Fibroblast of lung (primary cell): Measurements from ENCODE around the gene SRSF9. TPM values are rescaled to one million over a fixed set of nuclear protein-coding genes. Genes with fewer than 3 reads are reported as not detected.

ENCODE experiments used
- DNase-seq, 2 donors: peaks; one replicate each; pipeline versions ENCODE4 v3.0.0 to v3.0.0-alpha.2; 2010; ENCODE audit warnings: low read depth in 2 of 2
- H2AFZ ChIP-seq: 2 replicates; pipeline ENCODE4 v1.5.1; 2012; ENCODE audit warnings: low read length, control low read depth, inconsistent platforms
- H3K27ac ChIP-seq: 2 replicates; pipeline ENCODE4 v1.5.1; 2011; ENCODE audit warnings: low read length, control low read depth; ENCODE audit not compliant: insufficient read depth
- H3K27me3 ChIP-seq: 2 replicates; pipeline ENCODE4 v1.5.1; 2011; ENCODE audit warnings: mild to moderate bottlenecking, low read length; ENCODE audit not compliant: control insufficient read depth, insufficient read depth
- H3K36me3 ChIP-seq: 2 replicates; pipeline ENCODE4 v1.5.1; 2011; ENCODE audit warnings: low read length; ENCODE audit not compliant: control insufficient read depth, insufficient read depth
- H3K4me1 ChIP-seq: 2 replicates; pipeline ENCODE4 v1.5.1; 2011; ENCODE audit warnings: low read length; ENCODE audit not compliant: control insufficient read depth, insufficient read depth; ENCODE audit errors: extremely low read depth
- H3K4me2 ChIP-seq: 2 replicates; pipeline ENCODE4 v1.5.1; 2011; ENCODE audit warnings: low read length, control low read depth; ENCODE audit not compliant: insufficient read depth; ENCODE audit errors: extremely low read depth
- H3K4me3 ChIP-seq, 4 experiments: fragments of 200-600 bp in 1 of 4; sonication (generic) in 1 of 4; replicated peaks in 1 of 4; 2 replicates each; pipeline ENCODE4 v1.5.1; 2011 to 2016; ENCODE audit warnings: low read length in 4 of 4, low read depth in 3 of 4, mild to moderate bottlenecking in 3 of 4, control low read depth in 2 of 4, inconsistent platforms in 1 of 4, mixed read lengths in 1 of 4; ENCODE audit not compliant: insufficient read depth in 1 of 4; ENCODE audit errors: control extremely low read depth in 1 of 4
- H3K79me2 ChIP-seq: 2 replicates; pipeline ENCODE4 v1.5.1; 2012; ENCODE audit warnings: mild to moderate bottlenecking, low read length, inconsistent platforms; ENCODE audit not compliant: control insufficient read depth, insufficient read depth
- H3K9ac ChIP-seq: 2 replicates; pipeline ENCODE4 v1.5.1; 2011; ENCODE audit warnings: mild to moderate bottlenecking, low read length, control low read depth; ENCODE audit not compliant: insufficient read depth
- H3K9me3 ChIP-seq: 2 replicates; pipeline ENCODE4 v1.5.1; 2012; ENCODE audit warnings: low read depth, low read length; ENCODE audit not compliant: control insufficient read depth, insufficient read depth
- H4K20me1 ChIP-seq: 2 replicates; pipeline ENCODE4 v1.5.1; 2011; ENCODE audit warnings: low read length; ENCODE audit not compliant: control insufficient read depth, insufficient read depth; ENCODE audit errors: extremely low read depth
- EZH2 ChIP-seq: IDR thresholded peaks from 2 replicates; pipeline ENCODE4 v1.5.1; 2012; ENCODE audit warnings: low read length, control low read depth, mild to moderate bottlenecking; ENCODE audit errors: missing control alignments
- polyA plus RNA-seq, 2 donors: library from polyadenylated mRNA; depleted of rRNA in 1 of 2; stranded (reverse) in 1 of 2; unstranded in 1 of 2; fragments of >200 nt; gene quantifications; 2 replicates each; pipeline ENCODE4 v1.2.1, GENCODE V29; 2011 to 2012; ENCODE audit warnings: missing spikeins in 1 of 2
- total RNA-seq: library from RNA; depleted of rRNA; stranded (reverse); fragments of >200 nt; gene quantifications from 2 replicates; pipeline ENCODE4 v1.2.1, GENCODE V29; 2014
- TF ChIP-seq, protein P1 (sequence below), 2 donors: IDR thresholded peaks in 1 of 2; conservative IDR thresholded peaks in 1 of 2; 1 replicate in 1 of 2; 2 replicates in 1 of 2; pipeline ENCODE4 v1.5.1; 2011 to 2012; ENCODE audit warnings: low read length in 2 of 2, control low read depth in 1 of 2, inconsistent platforms in 1 of 2, low read depth in 1 of 2, mild to moderate bottlenecking in 1 of 2

The SRSF9 gene
- total and polyA plus RNA-seq, 2 donors (not counting 1 experiment from before 2014, with no cell fraction given), result 150 to 188 TPM

GRCh38 chr12:120483621-120484020, 14.1 kb upstream of the SRSF9 start:
- TF ChIP-seq, protein P1, sequence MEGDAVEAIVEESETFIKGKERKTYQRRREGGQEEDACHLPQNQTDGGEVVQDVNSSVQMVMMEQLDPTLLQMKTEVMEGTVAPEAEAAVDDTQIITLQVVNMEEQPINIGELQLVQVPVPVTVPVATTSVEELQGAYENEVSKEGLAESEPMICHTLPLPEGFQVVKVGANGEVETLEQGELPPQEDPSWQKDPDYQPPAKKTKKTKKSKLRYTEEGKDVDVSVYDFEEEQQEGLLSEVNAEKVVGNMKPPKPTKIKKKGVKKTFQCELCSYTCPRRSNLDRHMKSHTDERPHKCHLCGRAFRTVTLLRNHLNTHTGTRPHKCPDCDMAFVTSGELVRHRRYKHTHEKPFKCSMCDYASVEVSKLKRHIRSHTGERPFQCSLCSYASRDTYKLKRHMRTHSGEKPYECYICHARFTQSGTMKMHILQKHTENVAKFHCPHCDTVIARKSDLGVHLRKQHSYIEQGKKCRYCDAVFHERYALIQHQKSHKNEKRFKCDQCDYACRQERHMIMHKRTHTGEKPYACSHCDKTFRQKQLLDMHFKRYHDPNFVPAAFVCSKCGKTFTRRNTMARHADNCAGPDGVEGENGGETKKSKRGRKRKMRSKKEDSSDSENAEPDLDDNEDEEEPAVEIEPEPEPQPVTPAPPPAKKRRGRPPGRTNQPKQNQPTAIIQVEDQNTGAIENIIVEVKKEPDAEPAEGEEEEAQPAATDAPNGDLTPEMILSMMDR (conservative IDR thresholded peaks at IDR 0.05 in 1 of 2, IDR thresholded peaks at IDR 0.05 in 1 of 2; ENCODE audit: low read depth in 1 of 2, low read length in 2 of 2), result no peak
- TF ChIP-seq EZH2, result no peak
- no peak for DNase-seq
- H3K9ac ChIP-seq, result no peak overlapping the region

DNA sequence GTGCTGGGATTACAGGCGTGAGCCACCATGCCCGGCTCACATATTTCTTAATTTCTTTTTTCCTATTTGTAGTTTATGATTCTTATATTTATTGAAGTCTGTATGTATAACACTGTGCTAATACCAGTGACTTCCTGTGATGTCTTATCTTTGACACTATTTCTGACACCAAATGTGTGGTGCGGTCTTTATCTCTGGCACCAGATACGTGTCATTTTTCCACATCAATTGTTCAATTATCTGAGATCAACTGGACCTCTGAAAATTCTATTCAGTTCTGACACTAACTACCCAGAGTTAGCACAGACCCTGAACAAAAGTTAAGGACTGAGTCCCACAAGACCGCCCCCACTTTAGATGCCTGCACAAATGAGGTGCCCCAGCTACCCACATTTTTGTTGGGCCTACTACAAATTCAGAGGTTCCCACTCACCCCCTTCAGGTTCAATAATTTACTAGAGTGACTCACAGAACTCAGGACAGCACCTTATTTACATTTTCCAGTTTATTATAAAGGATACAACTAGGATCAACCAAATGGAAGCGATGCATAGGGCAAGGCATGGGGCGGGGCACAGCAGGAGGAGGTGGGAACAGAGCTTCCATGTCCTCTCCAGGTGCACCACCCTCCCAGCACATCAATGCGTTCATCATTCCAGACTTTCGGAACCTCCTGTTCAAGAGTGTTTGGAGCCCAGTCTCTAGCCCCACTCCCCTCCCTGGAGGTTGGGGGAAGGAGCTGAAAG, 11.6 kb upstream of the SRSF9 start:
- Histone ChIP-seq H3K27me3 (no peaks in the 10 kb centered on the region), H2AFZ (no peak overlapping the region), H3K79me2 (no peaks in the 10 kb centered on the region), H3K4me3 (no peak overlapping the region), H3K9ac (no peak overlapping the region), H3K4me2 (no peak overlapping the region), H3K27ac (no peak overlapping the region), H3K9me3 (no peaks in the 10 kb centered on the region), H3K4me1 (no peaks in the 10 kb centered on the region), H3K36me3 (no peaks in the 10 kb centered on the region), H4K20me1 (no peaks in the 10 kb centered on the region)
- TF ChIP-seq EZH2, result no peak
- TF ChIP-seq, protein P1 (conservative IDR thresholded peaks at IDR 0.05 in 1 of 2, IDR thresholded peaks at IDR 0.05 in 1 of 2; ENCODE audit: low read depth in 1 of 2, low read length in 2 of 2), result no peak
- no peak for DNase-seq

More at GRCh38 chr12:120483621-120484020, 14.1 kb upstream of the SRSF9 start:
- Histone ChIP-seq H4K20me1 (no peaks in the 10 kb centered on the region), H3K9me3 (no peaks in the 10 kb centered on the region), H3K4me2 (no peak overlapping the region), H3K4me1 (no peaks in the 10 kb centered on the region), H3K27ac (no peak overlapping the region), H2AFZ (no peak overlapping the region), H3K36me3 (no peaks in the 10 kb centered on the region), H3K79me2 (no peaks in the 10 kb centered on the region), H3K4me3 (no peak overlapping the region), H3K27me3 (no peaks in the 10 kb centered on the region)

GRCh38 chr12:120480211-120480610, 10.7 kb upstream of the SRSF9 start:
- Histone ChIP-seq H3K36me3 (no peaks in the 10 kb centered on the region), H3K27ac (no peak overlapping the region), H2AFZ (no peak overlapping the region), H3K4me3 (no peak overlapping the region), H3K4me2 (no peak overlapping the region), H4K20me1 (no peaks in the 10 kb centered on the region), H3K9me3 (no peaks in the 10 kb centered on the region), H3K27me3 (no peaks in the 10 kb centered on the region), H3K79me2 (no peaks in the 10 kb centered on the region), H3K4me1 (no peaks in the 10 kb centered on the region), H3K9ac (no peak overlapping the region)
- DNase-seq, result no peak
- TF ChIP-seq EZH2, result no peak
